K562 (cell line): ENCODE data around the gene MYO1A. TPM values are rescaled to one million over a fixed set of nuclear protein-coding genes. Genes with fewer than 3 reads are reported as not detected.

Source experiments
- ATAC-seq: fragments of 200-7000 bp; cut with Tn5 transposase; 3 replicates; pipeline ENCODE4 v1.9.1; 2020; ENCODE audit warnings: moderate library complexity
- BruUV-seq: library from RNA; stranded (reverse); fragments of 400-500 nt; replicated peaks from 2 replicates; lab custom pipeline; 2021; lab: Mats Ljungman, UMichigan
- CTCF ChIA-PET: fragments of 300-600 bp; formaldehyde crosslinking; extraction: SDS; loops from one replicate; lab custom pipeline; 2021; ENCODE audit warnings: low intra/inter-chr PET ratio; lab: Yijun Ruan, JAX
- POLR2A ChIA-PET: fragments of 300-600, 350-650 bp; sonication (Branson Sonifier 250); formaldehyde crosslinking; extraction: SDS; loops from one replicate; lab custom pipeline; 2021; ENCODE audit warnings: antibody characterized with exemption, inconsistent platforms; lab: Yijun Ruan, JAX
- DNase-seq, 4 experiments: peaks; one replicate each; pipeline versions ENCODE4 v3.0.0 to v3.0.0-alpha.2; 2011 to 2018; ENCODE audit warnings: low spot score in 3 of 4, mixed read lengths in 3 of 4; ENCODE audit errors: extremely low read depth in 1 of 4
- FAIRE-seq: peaks from 2 replicates; lab custom pipeline; 2011; peaks lifted over from hg19 to GRCh38; lab: Jason Lieb, UNC
- H2AFZ ChIP-seq: 2 replicates; pipeline ENCODE4 v1.6.0; 2011; ENCODE audit warnings: low read depth, low read length, control low read depth, inconsistent platforms
- H3K27ac ChIP-seq: fragments of 200-600 bp; 3 replicates; pipeline ENCODE4 v1.8.0; 2011; ENCODE audit warnings: low read depth, mild to moderate bottlenecking, control low read depth, inconsistent platforms, low read length, moderate library complexity, mixed read lengths; ENCODE audit errors: extremely low read depth
- H3K27me3 ChIP-seq, 2 experiments: fragments of 300-600 bp in 1 of 2; 2 replicates in 1 of 2; 3 replicates in 1 of 2; pipeline versions ENCODE4 v1.6.0 to v1.8.0; 2011; ENCODE audit warnings: inconsistent platforms in 2 of 2, low read length in 2 of 2, mild to moderate bottlenecking in 1 of 2, mixed read lengths in 1 of 2, moderate library complexity in 1 of 2; ENCODE audit not compliant: control insufficient read depth in 2 of 2, insufficient read depth in 2 of 2
- H3K36me3 ChIP-seq: fragments of 300-600 bp; 3 replicates; pipeline ENCODE4 v1.8.0; 2011; ENCODE audit warnings: mild to moderate bottlenecking, low read length, inconsistent platforms; ENCODE audit not compliant: control insufficient read depth, insufficient read depth
- H3K4me1 ChIP-seq, 2 experiments: fragments of 200-600 bp in 1 of 2; replicated peaks in 1 of 2; 2 replicates in 1 of 2; 3 replicates in 1 of 2; pipeline versions ENCODE4 v1.5.1 to v1.8.0; 2011; ENCODE audit warnings: inconsistent platforms in 2 of 2, low read length in 2 of 2, mild to moderate bottlenecking in 1 of 2, mixed read lengths in 1 of 2, moderate library complexity in 1 of 2; ENCODE audit not compliant: control insufficient read depth in 2 of 2, insufficient read depth in 2 of 2
- H3K4me2 ChIP-seq: 2 replicates; pipeline ENCODE4 v1.6.1; 2011; ENCODE audit warnings: low read length, control low read depth, inconsistent platforms, mixed read lengths; ENCODE audit not compliant: insufficient read depth
- H3K4me3 ChIP-seq: fragments of 200-600 bp; sonication (generic), shearing (Covaris generic); 2 replicates; pipeline ENCODE4 v1.5.1; 2016; ENCODE audit warnings: control low read depth, inconsistent platforms
- H3K79me2 ChIP-seq: fragments of 200-600 bp; 3 replicates; pipeline ENCODE4 v1.8.0; 2011; ENCODE audit warnings: low read length, inconsistent platforms; ENCODE audit not compliant: control insufficient read depth, insufficient read depth
- H3K9ac ChIP-seq, 2 experiments: 2 replicates each; pipeline versions ENCODE4 v1.6.0 to v1.6.1; 2011; ENCODE audit warnings: low read depth in 2 of 2, low read length in 2 of 2, control low read depth in 1 of 2, inconsistent platforms in 1 of 2, mild to moderate bottlenecking in 1 of 2, mixed read lengths in 1 of 2; ENCODE audit not compliant: insufficient read depth in 1 of 2
- H3K9me1 ChIP-seq: one replicate; pipeline ENCODE4 v1.6.0; 2011; ENCODE audit warnings: inconsistent platforms, mild to moderate bottlenecking, low read length, moderate library complexity; ENCODE audit not compliant: control insufficient read depth, insufficient read depth
- H3K9me3 ChIP-seq: replicated peaks from 2 replicates; pipeline ENCODE4 v1.5.1; 2011; ENCODE audit warnings: low read depth, low read length, inconsistent platforms; ENCODE audit not compliant: control insufficient read depth, insufficient read depth
- H4K20me1 ChIP-seq: replicated peaks from 2 replicates; pipeline ENCODE4 v1.6.1; 2011; ENCODE audit warnings: low read length, inconsistent platforms, mixed read lengths; ENCODE audit not compliant: control insufficient read depth, insufficient read depth
- CLOCK ChIP-seq: fragments of 250-450 bp; sonication (Bioruptor Pico); IDR thresholded peaks from 2 replicates; pipeline ENCODE4 v1.4.0; 2020; ENCODE audit warnings: mild to moderate bottlenecking, moderate library complexity, borderline replicate concordance
- COPS2 ChIP-seq: fragments of 450-650 bp; conservative IDR thresholded peaks from 2 replicates; pipeline ENCODE4 v1.6.1; 2016; ENCODE audit warnings: mild to moderate bottlenecking, moderate library complexity
- CTCF ChIP-seq, 3 experiments: IDR thresholded peaks in 2 of 3; conservative IDR thresholded peaks in 1 of 3; 2 replicates each; pipeline ENCODE4 v1.5.1; 2011 to 2012; ENCODE audit warnings: low read length in 3 of 3, mild to moderate bottlenecking in 3 of 3, control low read depth in 2 of 3, improper control_type of control experiment in 1 of 3, inconsistent platforms in 1 of 3, low read depth in 1 of 3, mixed read lengths in 1 of 3, moderate library complexity in 1 of 3; ENCODE audit not compliant: insufficient read depth in 2 of 3
- FOXP4 ChIP-seq: sonication (generic); formaldehyde crosslinking; IDR thresholded peaks from 2 replicates; pipeline ENCODE4 v1.8.0; 2022; ENCODE audit warnings: mild to moderate bottlenecking, missing genetic modification reagents, borderline replicate concordance
- PHB2 ChIP-seq: fragments of 450-650 bp; IDR thresholded peaks from 2 replicates; pipeline ENCODE4 v1.6.1; 2017; ENCODE audit warnings: low read depth
- STAT6 ChIP-seq: sonication (generic); formaldehyde crosslinking; IDR thresholded peaks from 2 replicates; pipeline ENCODE4 v1.8.1; 2023; ENCODE audit warnings: mild to moderate bottlenecking, missing genetic modification reagents
- ZNF699 ChIP-seq: fragments of 250-450 bp; sonication (Bioruptor Pico); IDR thresholded peaks from 2 replicates; pipeline ENCODE4 v1.8.0; 2021; ENCODE audit warnings: mild to moderate bottlenecking, moderate library complexity; ENCODE audit not compliant: insufficient replicate concordance
- WGBS: fragments of 100-300 bp; shearing (Covaris generic); methylation state at CpG from one replicate; pipeline ENCODE4 v1.1.6; 2016; ENCODE audit warnings: low coverage, mixed read lengths; ENCODE audit not compliant: insufficient coverage; ENCODE audit errors: missing lambda C conversion rate; 5-methylcytosine and 5-hydroxymethylcytosine counted together
- in situ Hi-C: fragments of 300-500 bp; cut with MboI; formaldehyde crosslinking; loops from 4 replicates; pipeline ENCODE4 v1.15.0; 2018; ENCODE audit warnings: inconsistent platforms, mixed read lengths
- intact Hi-C: fragments of 100-400 bp; cut with micrococcal nuclease; formaldehyde crosslinking; loops from 2 replicates; pipeline ENCODE4 v1.14.2; 2022
- polyA plus RNA-seq, 8 experiments: library from polyadenylated mRNA; depleted of rRNA in 4 of 8; stranded (reverse) in 5 of 8; unstranded in 3 of 8; fragments of >200 nt; fragmentation: Nextera tagmentation in 2 of 8; fragmentation: Illumina TruSeq in 1 of 8; extraction: Ambion mirVana in 2 of 8; extraction: Trizol in 1 of 8; gene quantifications; 2 replicates each; pipeline versions ENCODE4 v1.2.1 to v1.2.3, GENCODE V29; 2011 to 2014; ENCODE audit warnings: inconsistent platforms in 1 of 8, missing spikeins in 1 of 8
- total RNA-seq, 7 experiments: library from RNA; depleted of rRNA in 6 of 7; stranded (reverse); fragments of >200 nt in 6 of 7; fragmentation: Illumina TruSeq in 2 of 7; extraction: Trizol in 2 of 7; gene quantifications; 2 replicates each; pipeline versions ENCODE4 v1.2.1 to v1.2.3, GENCODE V29; 2011 to 2021; ENCODE audit warnings: low replicate concordance in 1 of 7

The MYO1A gene
- total and polyA plus RNA-seq, 9 of the 15 experiments (the other 6 are each of a cell fraction or from before 2014, with no cell fraction given), result 0.03 to 0.29 (median 0.14) TPM; not detected in 2

- Histone ChIP-seq H3K36me3 (no peaks in the 10 kb centered on the region), H3K9me3 (no peaks in the 10 kb centered on the region), H3K9ac (0 out of 4 replicates have a peak overlapping the region, but pooled peaks of 1 of the 2 experiments have one; percentile 22), H3K4me1 (peaks cover 0 to 3% of the 10 kb centered on the region in 2 experiments; a peak in 1 of 5 replicates), H3K9me1 (no peaks in the 10 kb centered on the region), H3K27ac (no peak overlapping the region), H3K79me2 (no peaks in the 10 kb centered on the region), H3K27me3 (peaks cover 8 to 9% of the 10 kb centered on the region in 2 experiments; a peak in 4 of 5 replicates), H2AFZ (no peak overlapping the region), H4K20me1 (no peaks in the 10 kb centered on the region; the same call in 1 of the 2 replicates), H3K4me3 (no peak overlapping the region), H3K4me2 (no peak overlapping the region)
- CTCF ChIA-PET, result no interaction called here
- WGBS, result 67% methylated on average over 1 of the region's 1 CpG
- in situ Hi-C loops, result no loop called here
- TF ChIP-seq ZNF699 (CRISPR knock-in tag), result no peak
- TF ChIP-seq CTCF (IDR thresholded peaks at IDR 0.05 in 2 of 3, conservative IDR thresholded peaks at IDR 0.05 in 1 of 3; ENCODE audit: insufficient read depth in 2 of 3, low read depth in 1 of 3, low read length in 3 of 3), result 0 out of 6 replicates have a peak, but pooled peaks of 1 of the 3 experiments have one; percentile 4
- no peak for TF ChIP-seq COPS2
- TF ChIP-seq FOXP4 (CRISPR knock-in tag), result no peak
- no peak for TF ChIP-seq STAT6 (CRISPR knock-in tag)
- TF ChIP-seq CLOCK (CRISPR knock-in tag), result no peak
- no peak for TF ChIP-seq PHB2
- no peak for FAIRE-seq
- peak in 2 of 4 experiments; percentile 28 to 47 for DNase-seq
- BruUV-seq, result no TSS peak
- POLR2A ChIA-PET, result interaction anchor here (0.6 to 4.9 kb wide), 8 partner anchors 13 to 671 kb away, joined by 3 to 18 read pairs (median 4); partner anchors contain the start of gene TAC3
- peak; percentile 64 for ATAC-seq
- intact Hi-C loops, result no loop called here
These were observed 1.4 kb downstream of the MYO1A start for GRCh38 chr12:57048423-57049118.
